Dermis microvascular lymphatic vessel endothelial cell (primary cell): ENCODE data around the gene NUTM2B. TPM values are rescaled to one million over a fixed set of nuclear protein-coding genes. Genes with fewer than 3 reads are reported as not detected.
"Not testable (repeated sequence)": the region's sequence is repeated elsewhere in the genome, so short reads cannot be mapped to it uniquely, and the experiment has no call there.

Experiments used
- DNase-seq, 2 donors: peaks; one replicate each; pipeline versions ENCODE4 v3.0.0 to v3.0.0-alpha.2; 2010; ENCODE audit warnings: low read depth in 2 of 2
- total RNA-seq: library from RNA; depleted of rRNA; stranded (reverse); fragments of >200 nt; gene quantifications from 2 replicates; pipeline ENCODE4 v1.2.1, GENCODE V29; 2014

The NUTM2B gene
- total RNA-seq, 1 donor from 2014 or later, result 0.26 TPM

DNA sequence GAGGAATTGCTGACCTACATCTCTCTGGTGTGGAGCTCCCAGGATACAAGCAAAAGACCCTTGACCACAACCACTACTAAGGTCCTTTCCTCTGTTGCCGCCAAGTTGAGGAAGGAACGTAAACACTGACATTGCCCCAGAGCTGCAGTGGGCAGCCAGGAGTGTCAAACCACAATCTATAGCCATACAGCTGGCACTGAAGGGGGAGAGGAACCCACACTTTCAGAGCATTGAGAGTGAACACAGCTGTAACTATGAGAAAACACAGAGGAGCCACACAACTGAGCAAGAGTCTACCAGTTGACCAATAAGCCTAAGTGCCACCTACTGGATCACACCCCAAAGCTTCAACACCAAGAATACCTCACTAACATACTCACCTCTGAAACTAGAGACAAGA lies 45.5 kb downstream of the NUTM2B start:
- not testable (repeated sequence) for DNase-seq

DNA sequence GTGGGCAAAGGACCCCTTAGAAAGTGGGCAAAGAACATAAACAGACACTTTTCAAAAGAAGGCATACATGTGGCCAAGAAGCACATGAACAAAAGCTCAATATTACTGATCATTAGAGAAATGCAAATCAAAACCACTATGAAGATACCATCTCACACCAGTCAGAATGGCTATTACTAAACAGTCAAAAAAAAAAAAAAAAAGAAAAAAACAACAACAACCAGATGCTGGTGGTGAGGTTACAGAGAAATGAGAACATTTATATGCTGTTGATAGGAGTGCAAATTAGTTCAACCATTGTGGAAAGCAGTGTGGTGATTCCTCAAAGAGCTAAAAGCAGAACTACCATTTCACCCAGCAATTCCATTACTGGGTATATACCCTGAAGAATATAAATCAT lies 50.6 kb downstream of the NUTM2B start:
- DNase-seq, result not testable (repeated sequence)

DNA sequence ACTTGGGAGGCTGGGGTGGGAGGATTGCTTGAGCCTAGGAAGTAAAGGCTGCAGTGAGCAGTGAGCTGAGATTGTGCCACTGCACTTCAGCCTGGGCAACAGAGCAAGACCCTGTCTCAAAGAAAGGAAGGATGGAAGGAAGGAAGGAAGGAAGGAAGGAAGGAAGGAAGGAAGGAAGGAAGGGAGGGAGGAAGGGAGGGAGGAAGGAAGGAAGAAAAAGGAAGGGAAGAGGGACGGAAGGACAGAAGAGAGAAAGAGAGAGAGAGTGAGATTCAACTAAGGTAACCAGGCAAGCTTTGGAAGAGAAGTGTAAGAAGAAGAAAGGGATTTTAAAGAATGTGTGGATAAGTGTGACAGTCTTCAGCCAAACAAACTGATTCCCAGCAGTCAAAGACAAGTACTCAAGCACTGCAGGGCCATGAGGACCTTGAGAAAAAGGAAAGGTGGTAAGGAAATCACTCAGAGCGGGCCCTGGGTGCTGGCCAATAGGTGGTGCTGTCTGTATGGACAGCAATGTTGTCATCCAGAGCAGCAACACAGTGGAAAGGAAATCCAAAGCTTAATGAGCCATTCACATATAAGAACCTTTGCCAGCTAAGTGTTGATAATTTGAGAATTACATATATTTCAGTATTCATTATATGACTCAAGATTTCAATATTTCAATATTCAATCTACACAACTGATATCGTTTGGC lies 55.4 kb downstream of the NUTM2B start:
- peak in 1 of 2 donors; percentile 21 for DNase-seq

Other genes with a start within 250 kb of the NUTM2B start
- gene EIF5AL1, start 190.7 kb upstream of the NUTM2B start, total RNA-seq, result 0.25 and 0.39 TPM in 2 replicates
- gene SFTPA2, start 142.8 kb upstream of the NUTM2B start, total RNA-seq, result not detected in 2 replicates
- not detected in 2 replicates for gene SFTPA1, start 92.3 kb upstream of the NUTM2B start, total RNA-seq
- gene NUTM2E, start 123.5 kb downstream of the NUTM2B start, total RNA-seq, result 0.13 TPM in 1 of 2 replicates, not detected in the other
- not detected in 2 replicates for gene SFTPD, start 245.9 kb downstream of the NUTM2B start, total RNA-seq